Tibial artery (tissue), 4 donors: ENCODE measurements around the gene GBP4.

ENCODE experiments used
- DNase-seq, 2 donors: peaks; one replicate each; pipeline ENCODE4 v3.0.0-alpha.2; 2019
- H3K27ac ChIP-seq, 2 donors: fragments of 200-600 bp; sonication (generic) in 1 of 2; 1 replicate in 1 of 2; 2 replicates in 1 of 2; pipeline ENCODE4 v1.5.1; 2018 to 2019; ENCODE audit warnings: mild to moderate bottlenecking in 1 of 2
- H3K27me3 ChIP-seq, 2 donors: fragments of 200-600 bp; sonication (generic) in 1 of 2; one replicate each; pipeline versions ENCODE4 v1.5.1 to v1.6.0; 2016 to 2019
- H3K36me3 ChIP-seq, 3 donors: fragments of 200-600 bp; sonication (generic) in 2 of 3; one replicate each; pipeline ENCODE4 v1.5.1; 2016 to 2019; ENCODE audit warnings: mild to moderate bottlenecking in 2 of 3
- H3K4me1 ChIP-seq, 4 donors: fragments of 200-600 bp; sonication (generic) in 2 of 4; 1 replicate in 3 of 4; 2 replicates in 1 of 4; pipeline ENCODE4 v1.5.1; 2016 to 2019
- H3K4me3 ChIP-seq, 2 donors: fragments of 200-600 bp; sonication (generic) in 1 of 2; 1 replicate in 1 of 2; 2 replicates in 1 of 2; pipeline ENCODE4 v1.5.1; 2018 to 2019; ENCODE audit warnings: mild to moderate bottlenecking in 2 of 2
- H3K9me3 ChIP-seq, 3 donors: fragments of 200-600 bp; sonication (generic) in 1 of 3; one replicate each; pipeline ENCODE4 v1.5.1; 2016 to 2019
- CTCF ChIP-seq, 2 experiments: fragments of 200-600 bp in 1 of 2; fragments of 450-650 bp in 1 of 2; IDR thresholded peaks; one replicate each; pipeline ENCODE4 v1.5.1; 2017 to 2019; ENCODE audit warnings: antibody characterized with exemption in 2 of 2, mild to moderate bottlenecking in 1 of 2, moderate library complexity in 1 of 2
- intact Hi-C: fragments of 100-400 bp; cut with DNase I; formaldehyde crosslinking; loops from one replicate; pipeline ENCODE4 v1.15.0; 2023; ENCODE audit warnings: low total_unique reads

The GBP4 gene

GRCh38 chr1:89170170-89171066, 28.3 kb downstream of the GBP4 start:
- DNase-seq = no peak
- no peak for TF ChIP-seq CTCF (IDR thresholded peaks at IDR 0.05)
- H3K27ac ChIP-seq = no peak overlapping the region
- H3K9me3 ChIP-seq = no peaks in the 10 kb centered on the region
- intact Hi-C loops = no loop called here
- H3K4me1 ChIP-seq = no peaks in the 10 kb centered on the region
- H3K4me3 ChIP-seq = no peak overlapping the region
- no peaks in the 10 kb centered on the region for H3K36me3 ChIP-seq
- no peaks in the 10 kb centered on the region for H3K27me3 ChIP-seq

GRCh38 chr1:89169166-89169565, 29.6 kb downstream of the GBP4 start:
- no peak for DNase-seq
- intact Hi-C loops = no loop called here
- Histone ChIP-seq H3K36me3 (no peaks in the 10 kb centered on the region), H3K27me3 (no peaks in the 10 kb centered on the region), H3K4me3 (no peak overlapping the region), H3K27ac (no peak overlapping the region), H3K9me3 (no peaks in the 10 kb centered on the region), H3K4me1 (no peaks in the 10 kb centered on the region)
- TF ChIP-seq CTCF (IDR thresholded peaks at IDR 0.05) = no peak

- H3K4me1 ChIP-seq = no peaks in the 10 kb centered on the region
- H3K4me3 ChIP-seq = no peak overlapping the region
- no peaks in the 10 kb centered on the region for H3K27me3 ChIP-seq
- no peak for DNase-seq
- no peaks in the 10 kb centered on the region for H3K9me3 ChIP-seq
- no peaks in the 10 kb centered on the region for H3K36me3 ChIP-seq
- no peak for TF ChIP-seq CTCF (IDR thresholded peaks at IDR 0.05)
- intact Hi-C loops = no loop called here
- H3K27ac ChIP-seq = no peak overlapping the region
These were observed 31.0 kb downstream of the GBP4 start for GRCh38 chr1:89167590-89168230.

GRCh38 chr1:89166705-89167104, 32.0 kb downstream of the GBP4 start:
- Histone ChIP-seq H3K27ac (no peak overlapping the region), H3K4me3 (no peak overlapping the region), H3K36me3 (no peaks in the 10 kb centered on the region), H3K9me3 (no peaks in the 10 kb centered on the region), H3K27me3 (no peaks in the 10 kb centered on the region), H3K4me1 (no peaks in the 10 kb centered on the region)
- DNase-seq = no peak
- intact Hi-C loops = no loop called here
- TF ChIP-seq CTCF (IDR thresholded peaks at IDR 0.05) = no peak

GRCh38 chr1:89165811-89166210, 32.9 kb downstream of the GBP4 start:
- Histone ChIP-seq H3K27ac (no peak overlapping the region), H3K4me1 (no peaks in the 10 kb centered on the region), H3K4me3 (no peak overlapping the region), H3K36me3 (no peaks in the 10 kb centered on the region), H3K27me3 (no peaks in the 10 kb centered on the region), H3K9me3 (no peaks in the 10 kb centered on the region)
- intact Hi-C loops = no loop called here
- TF ChIP-seq CTCF (IDR thresholded peaks at IDR 0.05) = no peak
- DNase-seq = no peak
